Ammon's horn (tissue), 1 donor: ENCODE measurements around the gene SORL1.

Experiments used
- DNase-seq: peaks from one replicate; pipeline ENCODE4 v3.0.0-alpha.2; 2016; ENCODE audit warnings: low spot score

SORL1 gene

GRCh38 chr11:121590772-121591404 is 138.8 kb downstream of the SORL1 start:
- no peak for DNase-seq

GRCh38 chr11:121591405-121592033 is 139.4 kb downstream of the SORL1 start:
- peak; percentile 89 for DNase-seq

DNA sequence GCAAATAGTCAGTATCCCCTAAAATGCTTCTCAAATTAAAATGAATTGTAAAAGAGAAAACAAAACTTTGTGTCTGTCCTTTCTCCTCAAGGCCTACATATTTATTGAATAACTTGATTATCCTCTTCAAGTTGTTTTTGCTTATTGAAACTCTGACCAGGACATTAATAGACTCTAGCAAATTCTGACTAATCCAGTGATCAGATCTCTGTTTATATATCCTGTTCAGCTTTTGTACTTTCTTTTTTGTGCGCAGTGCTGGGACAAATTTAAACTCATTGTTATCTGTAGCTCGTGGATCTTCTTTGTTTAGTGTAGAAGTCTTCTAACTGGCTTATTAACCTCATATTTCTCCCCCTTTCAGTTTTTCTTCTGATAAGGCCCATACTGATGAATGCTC is 140.6 kb downstream of the SORL1 start:
- no peak for DNase-seq

DNA sequence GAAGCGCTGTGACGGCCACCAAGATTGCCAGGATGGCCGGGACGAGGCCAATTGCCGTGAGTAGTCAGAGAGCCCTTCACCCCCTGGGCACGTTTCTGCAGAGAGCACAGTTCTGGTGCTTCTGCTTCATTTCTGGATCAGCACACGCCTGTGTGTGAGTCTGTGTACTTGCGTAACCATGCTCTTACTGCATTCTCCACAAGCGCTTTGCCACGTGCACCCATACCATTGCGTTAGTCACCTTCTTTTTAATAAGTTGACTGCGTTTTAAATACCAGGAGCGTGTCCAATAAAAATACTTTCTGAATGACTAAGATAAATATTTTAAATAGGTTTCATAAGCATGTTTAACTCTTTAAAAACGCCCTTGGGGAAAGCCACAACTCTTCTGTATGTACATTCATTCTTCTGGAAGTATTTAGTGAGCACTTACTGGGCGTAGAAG is 143.6 kb downstream of the SORL1 start:
- peak; percentile 58 for DNase-seq

DNA sequence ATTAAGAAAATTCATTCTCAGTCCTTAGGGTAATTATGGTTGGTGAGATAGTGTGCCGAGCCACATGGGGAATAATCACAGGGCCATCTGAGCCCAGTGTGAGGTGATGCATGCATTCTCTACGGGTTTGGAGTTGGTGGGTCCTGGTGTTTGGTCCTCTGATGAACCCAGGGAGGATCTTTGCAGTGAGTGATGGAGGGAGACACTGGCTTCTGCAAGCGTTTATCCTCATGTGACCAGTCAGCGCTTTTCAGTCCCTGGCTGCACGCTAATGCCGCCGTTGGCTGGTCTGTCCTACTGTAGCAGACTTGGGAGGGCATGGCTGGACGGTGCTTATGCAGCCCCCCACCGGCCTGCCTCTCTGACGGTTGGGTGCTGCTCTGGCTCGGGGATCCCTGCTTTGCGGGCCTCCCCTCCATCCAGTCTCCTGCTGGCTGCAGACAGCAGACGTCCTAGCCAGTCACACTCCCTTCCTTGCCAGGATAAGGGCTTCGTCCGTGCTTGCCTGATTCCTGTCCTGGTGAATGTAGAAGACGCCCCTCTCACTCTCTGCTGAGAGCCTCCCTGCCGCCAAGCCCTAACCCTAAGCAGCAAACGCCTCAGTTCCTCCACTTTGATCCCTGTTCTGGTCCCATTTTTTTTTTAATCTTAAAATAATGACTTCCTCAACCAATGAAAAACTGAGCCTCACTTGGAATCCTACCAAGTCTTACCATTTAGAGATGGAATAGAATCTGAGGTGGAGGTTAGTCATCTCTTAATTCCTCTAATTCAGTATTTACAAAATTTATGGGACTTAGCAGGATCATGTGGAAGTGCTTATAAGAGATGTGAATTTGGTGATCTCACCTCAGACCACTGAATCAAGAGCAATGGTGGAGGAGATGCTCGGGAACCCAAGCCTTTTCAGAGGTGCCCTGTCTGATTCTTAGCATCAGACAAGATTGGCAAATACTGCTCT is 144.4 kb downstream of the SORL1 start:
- no peak for DNase-seq

DNA sequence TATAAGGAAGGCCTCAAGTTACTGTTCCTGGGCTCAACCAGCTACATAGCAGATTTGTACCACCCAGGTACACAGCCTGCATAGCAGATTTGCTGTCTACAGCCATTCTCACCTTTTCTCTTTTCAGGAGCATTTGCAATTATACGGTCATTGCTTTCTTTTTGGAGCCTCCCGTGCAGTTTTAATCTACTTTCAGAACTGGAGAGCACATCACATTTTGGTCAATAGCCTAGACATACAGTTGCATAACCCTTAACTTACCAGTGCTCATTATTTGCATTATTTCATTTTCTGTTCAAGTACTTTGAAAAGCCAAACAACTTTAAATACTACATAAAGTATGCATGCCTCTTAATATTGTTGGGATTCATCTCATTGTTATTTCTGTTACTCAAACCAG is 151.2 kb downstream of the SORL1 start:
- no peak for DNase-seq

GRCh38 chr11:121604152-121604551 is 152.0 kb downstream of the SORL1 start:
- no peak for DNase-seq

GRCh38 chr11:121606354-121606753 is 154.2 kb downstream of the SORL1 start:
- DNase-seq, result no peak

DNA sequence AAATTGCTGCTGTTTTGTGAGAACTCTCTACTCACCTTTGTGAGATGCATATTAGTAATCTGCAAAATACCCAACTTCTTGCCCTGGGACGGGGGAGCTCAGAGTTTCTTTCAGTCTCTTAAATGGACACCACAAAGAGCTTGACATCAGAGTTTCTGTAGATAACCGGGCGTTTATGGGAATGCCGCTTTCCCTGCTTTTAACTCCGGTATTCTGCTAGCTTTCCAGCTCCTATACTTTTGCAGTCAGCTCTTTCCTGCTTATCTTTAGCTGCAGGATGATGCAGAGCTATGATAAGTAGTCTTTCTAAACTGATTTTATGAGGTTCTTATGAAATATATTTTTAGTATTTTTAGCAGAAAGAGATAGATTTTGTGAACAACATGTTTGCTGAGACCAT is 155.2 kb downstream of the SORL1 start:
- DNase-seq, result no peak

- DNase-seq, result no peak
Measured at GRCh38 chr11:121608545-121609098, 156.5 kb downstream of the SORL1 start.

DNA sequence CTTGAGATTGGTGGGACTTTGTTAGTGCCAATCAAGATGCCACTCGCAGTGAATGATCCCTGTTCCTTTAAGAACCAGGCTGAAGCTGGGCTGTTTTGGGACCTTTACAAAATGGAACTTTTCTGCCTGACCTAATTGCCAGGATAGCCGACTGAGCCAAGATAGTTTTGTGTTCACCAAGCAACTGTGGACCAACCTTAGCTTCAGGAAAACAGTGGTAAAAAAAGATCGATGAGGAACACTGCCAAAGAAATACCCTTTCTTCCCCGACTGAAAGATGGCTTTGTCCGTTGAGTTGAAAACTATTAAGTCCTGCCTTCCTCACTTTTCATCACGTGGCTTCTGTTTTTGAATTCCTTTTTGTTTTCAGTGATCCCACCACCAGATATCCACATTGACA is 158.6 kb downstream of the SORL1 start:
- DNase-seq, result peak; percentile 68

DNA sequence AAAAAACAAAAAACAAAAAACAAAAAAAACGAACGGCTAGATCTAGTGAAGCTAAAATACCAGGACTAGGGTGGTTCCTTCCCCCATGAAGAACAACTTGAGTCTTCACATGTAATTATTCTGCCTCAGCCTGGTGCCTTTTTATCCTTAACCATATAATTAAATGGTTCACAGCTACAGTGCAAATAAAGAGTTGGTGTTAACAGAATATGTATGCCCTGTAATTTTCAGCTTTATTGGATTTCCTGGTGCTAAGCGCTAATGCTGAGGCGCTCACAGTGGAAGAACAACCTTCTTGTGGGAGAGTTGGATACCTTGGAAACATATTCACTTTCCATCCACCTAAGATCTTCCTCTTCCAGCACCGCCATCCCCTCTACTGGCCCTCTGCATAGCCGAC is 159.1 kb downstream of the SORL1 start:
- DNase-seq, result no peak

DNA sequence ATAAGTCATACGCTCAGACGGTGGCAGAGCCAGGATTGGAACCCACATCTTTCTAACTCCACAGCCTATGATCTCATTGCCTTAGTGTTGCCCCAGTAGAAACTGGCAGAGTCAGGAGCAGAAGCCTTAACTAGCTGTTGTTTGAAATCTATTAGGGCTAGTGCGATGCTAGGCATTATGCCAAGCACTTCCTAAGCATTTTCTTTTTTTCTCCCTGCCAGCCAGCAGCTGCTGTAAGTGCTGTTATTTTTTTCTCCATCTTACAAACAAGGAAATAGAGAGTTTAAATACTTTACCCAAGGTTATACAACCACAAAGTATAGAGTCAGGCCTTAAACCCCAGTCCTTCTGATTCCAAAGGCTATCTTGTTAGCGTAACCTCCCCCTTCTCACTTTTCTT is 161.6 kb downstream of the SORL1 start:
- peak; percentile 64 for DNase-seq

DNA sequence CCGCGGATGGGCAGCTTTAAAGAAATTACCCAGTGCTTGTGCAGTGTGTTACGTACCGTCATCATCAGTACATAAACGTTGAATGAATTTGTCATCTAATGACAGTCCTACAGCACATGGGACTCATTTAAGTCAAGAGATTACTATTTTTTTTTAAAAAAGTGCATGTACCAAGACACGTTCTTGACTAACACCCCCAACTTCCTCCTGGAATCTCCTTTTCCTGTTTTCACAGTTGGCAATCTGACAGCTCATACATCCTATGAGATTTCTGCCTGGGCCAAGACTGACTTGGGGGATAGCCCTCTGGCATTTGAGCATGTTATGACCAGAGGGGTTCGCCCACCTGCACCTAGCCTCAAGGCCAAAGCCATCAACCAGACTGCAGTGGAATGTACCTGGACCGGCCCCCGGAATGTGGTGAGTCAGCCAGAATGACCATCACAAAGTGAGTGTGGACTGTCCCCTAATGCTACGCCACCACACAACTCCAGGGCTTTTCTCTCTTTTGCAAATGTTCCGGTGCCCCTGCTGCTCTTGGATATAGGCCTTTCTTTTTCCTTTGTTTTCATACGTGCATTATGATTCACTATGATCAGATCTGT is 162.6 kb downstream of the SORL1 start:
- no peak for DNase-seq

- DNase-seq, result no peak
Measured at GRCh38 chr11:121615501-121615900, 163.4 kb downstream of the SORL1 start.

DNA sequence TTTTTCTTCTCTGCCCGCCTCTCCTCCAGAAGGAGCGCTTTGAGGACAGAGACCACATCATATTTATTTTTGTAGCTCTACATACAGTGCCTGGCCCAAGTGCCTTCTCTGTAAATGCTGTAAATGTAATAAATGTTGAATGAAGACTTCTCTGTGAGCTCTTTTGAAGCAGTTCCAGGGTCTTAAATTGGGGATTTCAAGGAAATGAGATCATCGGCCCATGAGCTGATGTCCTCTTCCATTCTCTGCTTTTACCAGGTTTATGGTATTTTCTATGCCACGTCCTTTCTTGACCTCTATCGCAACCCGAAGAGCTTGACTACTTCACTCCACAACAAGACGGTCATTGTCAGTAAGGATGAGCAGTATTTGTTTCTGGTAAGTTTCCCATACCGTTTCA is 166.4 kb downstream of the SORL1 start:
- no peak for DNase-seq

DNA sequence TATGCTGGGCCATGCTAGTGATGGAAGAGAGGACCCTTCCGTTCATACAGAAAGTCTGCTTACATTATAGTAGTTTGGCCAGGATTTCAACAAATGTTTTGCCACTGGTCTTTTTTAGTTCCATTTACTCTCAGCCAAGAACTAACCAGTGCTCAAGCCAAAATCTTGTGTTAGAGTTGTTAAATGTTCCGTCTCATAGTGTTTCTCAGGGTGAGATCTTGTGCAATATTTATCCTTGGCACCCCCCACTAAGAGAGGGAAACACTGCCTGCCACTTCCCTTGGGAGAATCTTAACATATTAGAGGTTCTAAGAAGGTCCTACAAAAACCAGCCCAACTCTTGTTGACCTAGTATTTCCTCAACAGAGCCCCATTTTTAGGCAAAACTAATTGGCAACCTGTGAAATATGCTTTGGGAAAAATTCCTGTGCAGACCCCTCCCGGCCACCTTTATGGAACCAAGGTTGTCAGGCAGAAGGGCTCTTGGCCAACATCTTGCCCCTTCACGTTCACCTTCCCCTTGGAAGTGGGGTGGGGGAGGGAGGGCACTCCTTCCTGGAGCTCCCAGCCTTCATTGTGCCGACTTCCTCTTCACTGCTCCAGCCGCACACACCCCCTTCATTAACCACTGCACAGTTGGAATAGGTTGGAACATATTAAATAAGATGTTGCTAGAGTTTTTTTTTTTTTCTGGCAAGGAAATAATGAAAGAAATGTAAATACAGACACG is 173.8 kb downstream of the SORL1 start:
- DNase-seq, result peak; percentile 31

DNA sequence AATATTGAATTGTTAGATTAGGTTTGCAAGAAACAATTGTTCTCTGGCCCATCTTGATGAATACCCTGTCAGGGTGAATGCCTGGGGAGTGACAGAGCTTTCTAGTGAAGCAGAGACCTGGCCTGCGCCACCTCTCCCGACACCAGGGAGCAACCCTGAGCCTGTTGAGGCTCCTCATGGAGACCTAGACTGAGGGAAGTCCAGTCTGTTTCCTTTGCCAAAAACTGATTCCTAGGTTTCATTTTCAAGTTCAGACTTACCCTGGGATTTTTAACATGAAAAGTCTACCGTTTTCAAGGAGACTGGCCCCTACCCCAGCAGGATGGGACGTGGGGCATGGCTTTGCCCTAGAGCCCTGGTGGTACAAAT is 174.4 kb downstream of the SORL1 start:
- DNase-seq, result no peak

- DNase-seq, result no peak
Measured at GRCh38 chr11:121626980-121627379, 174.9 kb downstream of the SORL1 start.

GRCh38 chr11:121630041-121630440 is 177.9 kb downstream of the SORL1 start:
- DNase-seq, result peak; percentile 73

DNA sequence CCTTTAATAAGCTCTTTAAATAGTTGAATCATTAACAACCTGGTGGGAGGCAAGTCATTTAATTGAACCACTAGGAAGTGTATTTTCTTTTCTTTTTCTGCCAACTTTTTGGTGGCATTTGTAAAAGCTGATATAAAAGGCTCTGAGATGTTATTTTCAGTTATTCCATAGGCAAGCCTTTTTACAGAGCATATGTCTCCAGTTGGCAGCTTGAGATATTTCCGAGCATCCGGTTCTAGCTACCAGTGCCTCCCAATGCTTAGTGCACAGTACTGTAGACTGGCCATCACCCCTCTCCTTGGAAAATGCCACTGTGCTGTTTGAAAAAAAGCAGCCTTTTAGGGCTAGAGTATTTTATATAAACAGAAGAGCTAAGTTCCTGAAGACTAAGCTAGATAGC is 179.3 kb downstream of the SORL1 start:
- DNase-seq, result no peak

GRCh38 chr11:121634273-121634672 is 182.2 kb downstream of the SORL1 start:
- DNase-seq, result no peak
